ENCODE results near the gene LRRC8B. TPM values are rescaled to one million over a fixed set of nuclear protein-coding genes. Genes with fewer than 3 reads are reported as not detected.

The LRRC8B gene
- polyA plus RNA-seq, 1 donor (not counting 4 experiments of a cell fraction or from before 2014, with no cell fraction given) = 1.5 TPM

GRCh38 chr1:89600451-89601224, 76.0 kb downstream of the LRRC8B start:
- Histone ChIP-seq H3K4me2 (ENCODE audit: control insufficient read depth, extremely low read depth, insufficient read depth, low read depth, low read length) (no peak overlapping the region), H2AFZ (ENCODE audit: control insufficient read depth, low read length) (no peak overlapping the region), H3K27ac (ENCODE audit: control insufficient read depth, insufficient read depth, low read length) (no peak overlapping the region), H3K36me3 (ENCODE audit: control insufficient read depth in 2 of 2, extremely low read depth in 1 of 2, insufficient read depth in 2 of 2, low read length in 2 of 2) (no peaks in the 10 kb centered on the region), H3K27me3 (ENCODE audit: control insufficient read depth, extremely low read depth, insufficient read depth, low read length) (no peaks in the 10 kb centered on the region), H3K4me1 (ENCODE audit: control insufficient read depth, extremely low read depth, insufficient read depth, low read length) (peaks cover 14% of the 10 kb centered on the region), H3K4me3 (ENCODE audit: control insufficient read depth in 2 of 3, extremely low read depth in 1 of 3, insufficient read depth in 2 of 3, low read depth in 1 of 3, low read length in 3 of 3) (no peak overlapping the region), H3K9ac (ENCODE audit: control insufficient read depth, extremely low read depth, insufficient read depth, low read length) (no peak overlapping the region), H3K9me3 (ENCODE audit: control insufficient read depth, low read depth, low read length) (no peaks in the 10 kb centered on the region), H4K20me1 (ENCODE audit: control insufficient read depth, extremely low read depth, insufficient read depth, low read length) (no peaks in the 10 kb centered on the region), H3K79me2 (ENCODE audit: control insufficient read depth, insufficient read depth, low read length) (no peaks in the 10 kb centered on the region), H3K9me1 (ENCODE audit: control insufficient read depth, extremely low read depth, insufficient read depth, low read length) (no peaks in the 10 kb centered on the region)
- dilution Hi-C loops (cut with MboI; ENCODE audit: extremely low pct_ligation_motif_present, low sequenced_read_pairs) = no loop called here
- FAIRE-seq (no peak), DNase-seq (ENCODE audit: low read depth, low spot score) (no peak)
- TF ChIP-seq CTCF (optimal IDR thresholded peaks at IDR 0.05 in 1 of 3, IDR thresholded peaks at IDR 0.05 in 1 of 3, conservative IDR thresholded peaks at IDR 0.05 in 1 of 3; ENCODE audit: extremely low read depth in 1 of 3, insufficient read depth in 2 of 3, low read length in 3 of 3) (no peak), EZH2 (IDR thresholded peaks at IDR 0.05; ENCODE audit: low read length) (no peak)

GRCh38 chr1:89602871-89603404, 78.3 kb downstream of the LRRC8B start:
- H3K4me1 ChIP-seq (ENCODE audit: control insufficient read depth, extremely low read depth, insufficient read depth, low read length) = peaks cover 17% of the 10 kb centered on the region
- H3K79me2 ChIP-seq (ENCODE audit: control insufficient read depth, insufficient read depth, low read length) = no peaks in the 10 kb centered on the region
- DNase-seq (ENCODE audit: low read depth, low spot score) (no peak), FAIRE-seq (no peak)
- no peak overlapping the region for H2AFZ ChIP-seq (ENCODE audit: control insufficient read depth, low read length)
- TF ChIP-seq CTCF (optimal IDR thresholded peaks at IDR 0.05 in 1 of 3, IDR thresholded peaks at IDR 0.05 in 1 of 3, conservative IDR thresholded peaks at IDR 0.05 in 1 of 3; ENCODE audit: extremely low read depth in 1 of 3, insufficient read depth in 2 of 3, low read length in 3 of 3) = no peak
- TF ChIP-seq EZH2 (IDR thresholded peaks at IDR 0.05; ENCODE audit: low read length) = no peak
- H3K36me3 ChIP-seq (ENCODE audit: control insufficient read depth in 2 of 2, extremely low read depth in 1 of 2, insufficient read depth in 2 of 2, low read length in 2 of 2) = no peaks in the 10 kb centered on the region
- H3K4me2 ChIP-seq (ENCODE audit: control insufficient read depth, extremely low read depth, insufficient read depth, low read depth, low read length) = no peak overlapping the region
- H3K27ac ChIP-seq (ENCODE audit: control insufficient read depth, insufficient read depth, low read length) = no peak overlapping the region
- H3K4me3 ChIP-seq (ENCODE audit: control insufficient read depth in 2 of 3, extremely low read depth in 1 of 3, insufficient read depth in 2 of 3, low read depth in 1 of 3, low read length in 3 of 3) = no peak overlapping the region
- H3K9ac ChIP-seq (ENCODE audit: control insufficient read depth, extremely low read depth, insufficient read depth, low read length) = no peak overlapping the region
- no peaks in the 10 kb centered on the region for H4K20me1 ChIP-seq (ENCODE audit: control insufficient read depth, extremely low read depth, insufficient read depth, low read length)
- dilution Hi-C loops (cut with MboI; ENCODE audit: extremely low pct_ligation_motif_present, low sequenced_read_pairs) = no loop called here
- H3K27me3 ChIP-seq (ENCODE audit: control insufficient read depth, extremely low read depth, insufficient read depth, low read length) = no peaks in the 10 kb centered on the region
- no peaks in the 10 kb centered on the region for H3K9me3 ChIP-seq (ENCODE audit: control insufficient read depth, low read depth, low read length)
- no peaks in the 10 kb centered on the region for H3K9me1 ChIP-seq (ENCODE audit: control insufficient read depth, extremely low read depth, insufficient read depth, low read length)
